Stomach (tissue), 4 donors: Measurements from ENCODE around the gene TEAD3.

ENCODE experiments used
- CTCF ChIP-seq, 7 experiments: fragments of 450-650 bp in 4 of 7; fragments of 200-600 bp in 3 of 7; sonication (generic) in 3 of 7; IDR thresholded peaks; one replicate each; pipeline ENCODE4 v1.5.1; 2016 to 2019; ENCODE audit warnings: antibody characterized with exemption in 7 of 7, control low read depth in 2 of 7, mild to moderate bottlenecking in 1 of 7
- EP300 ChIP-seq: sonication (generic); formaldehyde crosslinking; IDR thresholded peaks from one replicate; pipeline ENCODE4 v1.6.1; 2017; ENCODE audit warnings: antibody characterized with exemption
- POLR2AphosphoS5 ChIP-seq, 3 donors: sonication (generic); formaldehyde crosslinking; IDR thresholded peaks; one replicate each; pipeline ENCODE4 v1.6.1; 2016; ENCODE audit warnings: antibody characterized with exemption in 3 of 3

DNA sequence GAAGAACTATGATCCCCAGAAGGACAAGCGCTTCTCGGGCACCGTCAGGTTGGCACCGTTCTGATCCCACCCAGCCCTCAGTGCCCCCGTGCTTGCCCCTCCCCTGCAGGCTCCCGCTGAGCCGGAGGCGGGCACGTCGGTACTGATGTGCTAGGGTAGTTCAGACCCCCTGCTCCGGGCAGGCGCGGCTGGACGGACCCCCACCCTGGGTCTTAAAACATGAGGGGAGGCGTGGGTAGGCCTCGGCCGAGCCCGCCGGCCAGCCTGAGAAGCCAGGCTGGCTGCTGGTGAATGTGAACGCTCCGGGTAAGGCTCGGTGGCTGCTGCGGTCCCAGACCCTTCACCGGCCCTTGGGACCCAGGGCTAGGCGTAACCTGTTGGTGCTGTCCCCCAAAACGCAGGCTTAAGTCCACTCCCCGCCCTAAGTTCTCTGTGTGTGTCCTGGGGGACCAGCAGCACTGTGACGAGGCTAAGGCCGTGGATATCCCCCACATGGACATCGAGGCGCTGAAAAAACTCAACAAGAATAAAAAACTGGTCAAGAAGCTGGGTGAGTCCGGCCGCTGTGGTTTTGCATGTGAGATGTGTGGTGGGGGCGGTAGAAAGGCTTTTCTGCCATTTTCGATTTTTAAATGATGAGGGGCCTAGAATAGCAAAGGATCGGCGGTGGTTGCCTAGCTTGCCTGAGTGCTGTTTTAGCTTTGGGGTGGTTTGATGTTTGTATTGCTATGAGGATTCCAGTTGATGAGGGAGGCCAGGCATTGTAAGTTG lies 27.7 kb downstream of the TEAD3 start:
- TF ChIP-seq CTCF (IDR thresholded peaks at IDR 0.05) (no peak), POLR2AphosphoS5 (IDR thresholded peaks at IDR 0.05) (no peak), EP300 (no peak)
